PC-9 (cell line): ENCODE data around the gene KIF26B. TPM values are rescaled to one million over a fixed set of nuclear protein-coding genes. Genes with fewer than 3 reads are reported as not detected.

Source experiments
- BruUV-seq: library from RNA; stranded (reverse); fragments of 400-500 nt; replicated peaks from 2 replicates; lab custom pipeline; 2021; lab: Mats Ljungman, UMichigan
- CTCF ChIA-PET: fragments of 300-600 bp; sonication (Branson Sonifier 250); formaldehyde crosslinking; loops from one replicate; lab custom pipeline; 2022; ENCODE audit warnings: antibody characterized with exemption; lab: Charles Lee
- POLR2A ChIA-PET: fragments of 300-600 bp; sonication (Branson Sonifier 250); formaldehyde crosslinking; loops from one replicate; lab custom pipeline; 2022; ENCODE audit warnings: antibody characterized with exemption; ENCODE audit not compliant: unreplicated experiment; lab: Charles Lee
- DNase-seq, 2 experiments: peaks; one replicate each; pipeline versions ENCODE4 v3.0.0 to v3.0.0-alpha.2; 2015 to 2022; ENCODE audit warnings: mixed read lengths in 1 of 2
- H2AFZ ChIP-seq: fragments of 200-600 bp; sonication (generic); 2 replicates; pipeline ENCODE4 v1.8.1; 2017; ENCODE audit warnings: antibody characterized with exemption
- H3F3A ChIP-seq: fragments of 200-600 bp; sonication (generic); 2 replicates; pipeline ENCODE4 v1.8.1; 2017; ENCODE audit warnings: antibody characterized with exemption, mild to moderate bottlenecking, low read depth; ENCODE audit not compliant: insufficient read depth
- H3K27ac ChIP-seq: fragments of 200-600 bp; sonication (generic); 2 replicates; pipeline ENCODE4 v1.6.1; 2016; ENCODE audit warnings: mixed run types
- H3K27me3 ChIP-seq: fragments of 200-600 bp; sonication (generic); 2 replicates; pipeline ENCODE4 v1.6.1; 2016; ENCODE audit warnings: low read depth, mixed run types; ENCODE audit not compliant: insufficient read depth
- H3K36me3 ChIP-seq: fragments of 200-600 bp; sonication (generic); 2 replicates; pipeline ENCODE4 v1.6.1; 2016; ENCODE audit warnings: low read depth, mixed run types
- H3K4me1 ChIP-seq: fragments of 200-600 bp; sonication (generic); replicated peaks from 2 replicates; pipeline ENCODE4 v1.6.1; 2016; ENCODE audit warnings: mixed run types; ENCODE audit not compliant: insufficient read depth
- H3K4me2 ChIP-seq: fragments of 200-600 bp; sonication (generic); 2 replicates; pipeline ENCODE4 v1.6.1; 2017; ENCODE audit warnings: mixed run types
- H3K4me3 ChIP-seq: fragments of 200-600 bp; sonication (generic); 2 replicates; pipeline ENCODE4 v1.6.1; 2016; ENCODE audit warnings: mixed run types
- H3K79me2 ChIP-seq: fragments of 200-600 bp; sonication (generic); 2 replicates; pipeline ENCODE4 v1.6.1; 2017; ENCODE audit warnings: low read depth, mixed run types
- H3K9me2 ChIP-seq: fragments of 200-600 bp; sonication (generic); 2 replicates; pipeline ENCODE4 v1.8.1; 2017; ENCODE audit warnings: mild to moderate bottlenecking; ENCODE audit not compliant: insufficient read depth
- H3K9me3 ChIP-seq: fragments of 200-600 bp; sonication (generic); 2 replicates; pipeline ENCODE4 v1.8.1; 2016; ENCODE audit warnings: low read depth; ENCODE audit not compliant: insufficient read depth
- H4K20me1 ChIP-seq: fragments of 200-600 bp; sonication (generic); 2 replicates; pipeline ENCODE4 v1.8.1; 2017; ENCODE audit not compliant: insufficient read depth
- EZH2 ChIP-seq: fragments of 200-600 bp; sonication (generic); IDR thresholded peaks from 2 replicates; pipeline ENCODE4 v1.8.0; 2017; ENCODE audit warnings: antibody characterized with exemption, low read depth
- intact Hi-C: fragments of 100-400 bp; cut with micrococcal nuclease; formaldehyde crosslinking; loops from one replicate; pipeline ENCODE4 v1.10.0; 2022; ENCODE audit not compliant: unreplicated experiment
- total RNA-seq: library from RNA; stranded (reverse); gene quantifications from 2 replicates; pipeline ENCODE4 v1.2.3, GENCODE V29; 2021
- TF ChIP-seq, protein P1 (sequence below): fragments of 200-600 bp; sonication (generic); conservative IDR thresholded peaks from 2 replicates; pipeline ENCODE4 v1.6.1; 2017; ENCODE audit warnings: mixed run types, antibody characterized with exemption, mild to moderate bottlenecking, moderate library complexity

Gene KIF26B
- total RNA-seq, 1 experiment from 2014 or later: 0.11 TPM

DNA sequence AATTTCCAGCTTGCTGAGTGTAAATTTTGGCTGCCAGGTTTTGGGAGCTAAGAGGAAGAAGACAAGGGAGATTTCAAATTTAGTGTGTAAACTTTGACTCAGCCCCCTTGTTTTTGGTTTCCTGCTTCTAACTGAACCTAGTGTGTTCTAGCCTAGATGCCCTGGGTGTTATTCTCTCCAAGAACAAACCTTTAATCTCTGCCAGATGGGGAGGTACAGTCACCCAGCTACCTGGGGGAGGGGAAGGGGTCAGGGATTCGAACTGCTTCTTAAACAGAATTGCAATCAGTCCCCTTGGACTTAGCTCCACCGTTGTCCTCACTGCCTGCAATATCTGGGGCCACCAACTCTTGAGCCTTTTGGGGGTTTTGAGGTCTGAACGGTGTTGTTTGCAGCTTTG lies 238.9 kb downstream of the KIF26B start:
- no TSS peak for BruUV-seq

DNA sequence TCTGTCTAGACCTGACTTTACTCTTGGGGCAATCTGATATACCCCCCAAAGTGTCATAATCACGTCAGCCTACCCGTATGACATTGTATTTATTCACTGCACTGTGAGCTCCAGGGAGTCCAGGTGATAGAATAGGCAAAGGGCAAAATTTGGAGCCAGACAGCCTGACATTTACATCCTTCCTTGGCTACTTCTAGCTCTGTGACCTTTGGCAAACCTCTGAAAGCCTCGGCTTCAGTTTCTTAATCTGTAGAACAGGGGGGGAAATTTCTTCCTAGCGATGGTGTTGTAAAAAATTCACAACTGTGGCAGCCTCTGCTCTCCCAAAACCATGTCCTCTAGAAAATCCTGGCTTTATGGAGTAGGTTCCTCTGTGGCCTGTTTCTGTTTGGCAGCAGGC lies 240.9 kb downstream of the KIF26B start:
- Histone ChIP-seq H3K4me2 (no peak overlapping the region), H3K4me3 (no peak overlapping the region), H2AFZ (no peak overlapping the region), H3K9me2 (no peaks in the 10 kb centered on the region), H3K79me2 (no peaks in the 10 kb centered on the region), H3K4me1 (no peaks in the 10 kb centered on the region), H4K20me1 (no peaks in the 10 kb centered on the region), H3K27me3 (peaks cover 62% of the 10 kb centered on the region), H3K9me3 (no peaks in the 10 kb centered on the region), H3K27ac (no peak overlapping the region), H3F3A (no peaks in the 10 kb centered on the region), H3K36me3 (no peaks in the 10 kb centered on the region)
- POLR2A ChIA-PET: no interaction called here
- BruUV-seq: no TSS peak
- no peak for TF ChIP-seq EZH2
- TF ChIP-seq, protein P1, sequence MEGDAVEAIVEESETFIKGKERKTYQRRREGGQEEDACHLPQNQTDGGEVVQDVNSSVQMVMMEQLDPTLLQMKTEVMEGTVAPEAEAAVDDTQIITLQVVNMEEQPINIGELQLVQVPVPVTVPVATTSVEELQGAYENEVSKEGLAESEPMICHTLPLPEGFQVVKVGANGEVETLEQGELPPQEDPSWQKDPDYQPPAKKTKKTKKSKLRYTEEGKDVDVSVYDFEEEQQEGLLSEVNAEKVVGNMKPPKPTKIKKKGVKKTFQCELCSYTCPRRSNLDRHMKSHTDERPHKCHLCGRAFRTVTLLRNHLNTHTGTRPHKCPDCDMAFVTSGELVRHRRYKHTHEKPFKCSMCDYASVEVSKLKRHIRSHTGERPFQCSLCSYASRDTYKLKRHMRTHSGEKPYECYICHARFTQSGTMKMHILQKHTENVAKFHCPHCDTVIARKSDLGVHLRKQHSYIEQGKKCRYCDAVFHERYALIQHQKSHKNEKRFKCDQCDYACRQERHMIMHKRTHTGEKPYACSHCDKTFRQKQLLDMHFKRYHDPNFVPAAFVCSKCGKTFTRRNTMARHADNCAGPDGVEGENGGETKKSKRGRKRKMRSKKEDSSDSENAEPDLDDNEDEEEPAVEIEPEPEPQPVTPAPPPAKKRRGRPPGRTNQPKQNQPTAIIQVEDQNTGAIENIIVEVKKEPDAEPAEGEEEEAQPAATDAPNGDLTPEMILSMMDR: no peak
- DNase-seq: no peak
- intact Hi-C loops: no loop called here
- CTCF ChIA-PET: no interaction called here

More for the DNA sequence above, 238.9 kb downstream of the KIF26B start:
- intact Hi-C loops: no loop called here
- no peak overlapping the region for H2AFZ ChIP-seq
- no peak overlapping the region for H3K4me2 ChIP-seq
- H3K36me3 ChIP-seq: no peaks in the 10 kb centered on the region
- H3K27me3 ChIP-seq: peaks cover 56% of the 10 kb centered on the region
- TF ChIP-seq, protein P1: no peak
- TF ChIP-seq EZH2: no peak
- H3K9me3 ChIP-seq: no peaks in the 10 kb centered on the region
- ChIA-PET CTCF (no interaction called here), POLR2A (no interaction called here)
- no peaks in the 10 kb centered on the region for H3F3A ChIP-seq
- no peaks in the 10 kb centered on the region for H4K20me1 ChIP-seq
- H3K79me2 ChIP-seq: no peaks in the 10 kb centered on the region
- no peak overlapping the region for H3K27ac ChIP-seq
- H3K4me3 ChIP-seq: no peak overlapping the region
- no peaks in the 10 kb centered on the region for H3K4me1 ChIP-seq
- DNase-seq: no peak
- no peaks in the 10 kb centered on the region for H3K9me2 ChIP-seq

DNA sequence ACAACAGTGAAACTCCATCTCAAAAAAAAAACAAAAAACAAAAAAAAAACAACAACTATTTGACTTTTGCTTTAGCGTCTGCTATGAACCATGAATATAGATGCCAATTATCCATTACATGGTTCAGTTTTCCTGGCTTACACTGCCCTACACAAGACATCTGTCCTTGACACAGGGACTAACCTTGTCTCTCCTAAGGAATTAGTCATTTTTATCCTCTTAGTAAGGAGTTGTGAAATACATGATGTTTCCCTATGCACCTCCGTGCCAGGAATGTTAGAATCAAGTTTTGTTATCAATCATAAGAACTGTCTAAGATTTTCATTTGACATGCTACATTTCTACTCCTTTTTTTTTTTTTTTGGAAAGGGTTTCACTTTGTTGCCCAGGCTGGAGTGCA lies 241.8 kb downstream of the KIF26B start:
- H4K20me1 ChIP-seq: no peaks in the 10 kb centered on the region
- no peaks in the 10 kb centered on the region for H3K9me3 ChIP-seq
- H3K9me2 ChIP-seq: no peaks in the 10 kb centered on the region
- BruUV-seq: no TSS peak
- no peak for DNase-seq
- no peaks in the 10 kb centered on the region for H3F3A ChIP-seq
- peaks cover 72% of the 10 kb centered on the region for H3K27me3 ChIP-seq
- ChIA-PET POLR2A (no interaction called here), CTCF (no interaction called here)
- no peaks in the 10 kb centered on the region for H3K4me1 ChIP-seq
- H3K4me3 ChIP-seq: no peak overlapping the region
- no peaks in the 10 kb centered on the region for H3K79me2 ChIP-seq
- intact Hi-C loops: no loop called here
- no peaks in the 10 kb centered on the region for H3K36me3 ChIP-seq
- H2AFZ ChIP-seq: no peak overlapping the region
- H3K27ac ChIP-seq: no peak overlapping the region
- TF ChIP-seq, protein P1: no peak
- TF ChIP-seq EZH2: no peak
- no peak overlapping the region for H3K4me2 ChIP-seq
